ENCODE measurements around the gene RASSF5.

RASSF5 gene

DNA sequence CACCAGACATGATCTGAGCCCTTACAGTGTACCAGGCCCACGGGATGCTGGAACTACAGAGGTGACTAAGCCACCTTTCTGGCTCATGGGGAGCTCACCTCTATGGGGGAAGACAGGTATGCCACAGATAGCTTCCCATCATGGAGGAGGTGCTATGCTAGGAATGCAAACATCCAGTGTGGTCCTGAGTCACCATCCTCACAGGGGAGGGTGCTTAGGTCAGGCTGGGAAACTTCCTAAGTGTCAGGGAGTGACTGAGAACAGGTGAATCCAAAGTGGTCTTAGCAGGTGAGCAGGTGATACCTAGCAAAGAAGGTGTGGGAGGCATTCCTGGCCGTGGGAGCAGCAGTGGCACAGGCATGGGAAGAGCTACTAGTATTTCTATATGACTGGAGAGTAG lies 8.6 kb upstream of the RASSF5 start:
- DNase-seq, result no peak

- DNase-seq, result no peak
These were observed 7.3 kb upstream of the RASSF5 start for GRCh38 chr1:206500046-206500445.

GRCh38 chr1:206501881-206502280 lies 5.5 kb upstream of the RASSF5 start:
- DNase-seq, result no peak

DNA sequence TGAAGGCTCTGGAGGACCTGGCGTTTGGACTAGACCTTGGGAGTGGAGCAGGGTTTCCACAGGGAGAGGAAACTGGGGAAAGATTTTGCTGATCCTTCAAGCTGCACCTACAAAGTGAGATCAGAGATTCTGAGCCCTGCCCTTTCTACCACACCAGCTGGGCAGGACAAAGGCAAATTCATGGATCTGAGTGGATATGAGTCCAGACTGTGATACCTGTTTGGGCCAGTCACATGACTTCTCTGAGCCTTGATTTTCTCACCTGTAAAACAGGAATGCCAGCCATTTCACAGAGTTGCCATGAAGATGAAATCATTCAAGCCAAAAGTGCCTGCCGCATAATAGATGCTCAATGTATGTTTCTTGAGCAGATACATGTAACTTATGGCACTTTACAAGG lies 4.9 kb upstream of the RASSF5 start:
- no peak for DNase-seq

DNA sequence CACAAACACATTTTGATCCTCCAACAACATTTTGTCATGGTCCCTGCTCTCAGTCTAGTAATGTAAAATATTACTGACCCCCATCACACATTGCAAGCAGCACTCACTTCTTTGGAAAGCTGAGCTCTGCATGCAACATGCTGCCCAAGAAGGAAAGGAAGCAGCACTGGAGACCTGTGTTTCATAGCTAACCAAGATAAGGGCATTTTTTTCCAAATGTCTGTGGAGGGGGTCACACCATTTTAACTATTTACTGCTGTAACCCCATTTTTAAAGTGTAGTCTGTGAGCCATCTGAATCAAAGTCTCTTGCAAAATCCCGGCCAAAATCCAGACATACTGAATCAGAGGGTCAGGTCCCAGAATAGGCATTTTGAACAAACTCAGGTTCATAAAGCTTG lies 4.5 kb upstream of the RASSF5 start:
- DNase-seq, result no peak

GRCh38 chr1:206503591-206504362 lies 3.6 kb upstream of the RASSF5 start:
- peak in 2 of 14 donors; percentile 14 to 37 for DNase-seq

DNA sequence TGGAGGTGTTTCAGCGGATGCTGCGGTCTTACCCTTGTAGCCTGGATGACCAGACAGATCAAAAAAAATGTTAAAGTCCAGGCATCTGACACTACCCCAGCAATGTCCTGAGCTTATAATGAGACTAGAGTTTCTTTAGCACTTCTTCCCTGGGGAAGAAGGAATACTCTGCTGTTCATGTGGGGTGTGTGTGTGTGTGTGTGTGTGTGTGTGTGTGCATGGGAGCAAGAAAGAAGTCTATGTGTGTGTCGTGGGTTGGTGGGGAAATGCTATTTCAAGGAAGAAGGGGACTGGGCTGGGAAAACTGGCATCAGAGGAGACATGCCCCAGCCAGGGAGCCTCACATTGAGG lies 3.0 kb upstream of the RASSF5 start:
- DNase-seq, result no peak

DNA sequence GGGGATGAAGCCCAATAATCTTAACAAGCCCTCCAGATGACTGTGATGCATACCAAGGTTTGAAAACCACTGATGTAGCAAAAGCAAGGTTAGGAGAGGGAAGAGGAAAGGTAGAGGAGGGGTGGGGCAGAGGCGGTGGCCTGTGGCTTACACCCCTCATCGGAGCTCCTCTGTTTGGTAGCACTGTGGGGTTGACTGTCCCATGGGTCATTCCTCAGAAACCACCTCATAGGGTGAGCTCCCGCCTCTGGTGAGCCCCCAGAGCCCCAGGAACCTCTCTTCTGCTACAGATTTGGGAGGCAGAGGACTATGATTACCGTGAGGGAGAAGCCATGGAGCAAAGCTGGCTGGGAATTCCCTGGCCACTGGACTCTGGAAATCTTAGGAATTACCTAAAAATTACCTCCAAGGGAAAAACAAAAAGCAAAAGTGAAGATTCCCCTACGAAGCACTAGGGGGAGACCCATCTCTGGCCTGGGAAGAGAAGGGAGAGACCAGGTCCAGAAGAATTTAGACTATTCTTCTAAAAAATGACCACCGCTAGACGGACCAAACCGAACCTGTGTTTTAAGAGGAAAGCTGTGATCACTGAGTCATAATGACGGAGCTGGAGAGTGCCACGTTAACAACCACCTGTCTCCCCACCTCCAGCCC lies 1.5 kb upstream of the RASSF5 start:
- no peak for DNase-seq

GRCh38 chr1:206506405-206507283 lies 687 bp upstream of the RASSF5 start:
- DNase-seq, result no peak

DNA sequence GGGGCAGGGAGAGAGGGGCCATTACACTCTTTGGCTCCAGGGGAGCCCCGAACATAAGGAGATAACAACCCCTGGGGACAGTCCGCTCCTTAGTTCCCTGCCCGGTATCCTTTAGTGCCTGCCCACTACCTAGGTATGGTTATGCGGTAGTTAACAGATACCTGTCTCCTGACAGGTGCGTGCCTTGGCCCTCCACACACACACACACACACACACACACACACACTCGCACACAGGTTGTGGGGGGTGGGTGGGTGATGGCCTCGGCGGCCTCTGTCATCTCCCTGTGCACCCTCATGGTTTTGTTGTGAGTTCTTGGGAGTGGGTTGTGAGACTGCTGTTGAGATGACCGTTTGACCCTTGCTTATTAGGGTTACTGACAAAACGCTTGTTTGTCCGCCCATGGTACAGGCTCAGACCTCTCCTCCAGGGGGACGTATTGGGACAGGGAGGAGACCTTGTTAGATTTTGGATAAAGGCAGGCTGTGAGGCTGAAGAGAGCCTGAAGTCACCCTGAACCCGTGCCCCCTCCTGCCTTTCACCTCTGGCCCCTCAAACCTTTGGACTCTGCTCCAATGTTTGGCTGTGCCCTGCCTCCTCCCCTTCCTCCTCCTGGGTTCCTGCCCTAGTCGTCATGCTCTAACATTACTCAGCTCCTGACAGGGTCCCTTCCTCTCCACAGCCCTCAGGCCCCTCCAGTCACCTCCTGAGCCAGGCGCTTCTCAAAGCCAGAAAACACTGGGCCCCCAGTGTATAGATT lies 979 bp downstream of the RASSF5 start:
- no peak for DNase-seq

- DNase-seq, result no peak
These were observed 1.6 kb downstream of the RASSF5 start for GRCh38 chr1:206508956-206509355.

DNA sequence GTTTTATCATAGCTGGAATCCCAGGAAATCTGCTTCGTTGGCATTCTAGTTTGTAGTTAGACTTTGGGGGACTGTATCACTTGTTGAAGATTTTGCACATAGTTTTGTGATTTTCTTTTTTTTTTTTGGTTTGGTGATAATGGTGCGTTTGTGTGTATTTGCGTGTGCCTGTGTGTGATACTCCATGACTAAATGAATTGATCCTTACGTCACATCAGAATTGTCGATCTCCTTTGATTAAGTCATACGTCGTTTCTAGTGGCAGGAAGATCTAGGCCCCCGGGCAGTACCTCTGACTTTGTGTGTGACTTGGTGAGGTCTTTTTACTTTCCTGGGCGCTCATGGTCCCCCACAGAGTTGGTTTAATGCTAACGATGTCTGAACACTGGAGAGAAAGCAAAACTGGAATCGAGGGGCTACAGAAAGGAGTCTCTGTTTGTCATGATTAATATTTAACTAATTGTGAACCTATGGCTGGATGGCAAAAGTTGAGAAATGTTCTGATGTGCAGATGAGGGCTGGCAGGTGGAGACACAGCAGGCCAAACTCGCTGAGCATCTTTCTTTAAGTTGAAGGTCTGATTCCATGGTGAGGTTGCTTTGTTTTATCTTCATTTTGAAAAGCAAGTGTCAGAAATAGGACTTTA lies 2.4 kb downstream of the RASSF5 start:
- DNase-seq, result no peak

DNA sequence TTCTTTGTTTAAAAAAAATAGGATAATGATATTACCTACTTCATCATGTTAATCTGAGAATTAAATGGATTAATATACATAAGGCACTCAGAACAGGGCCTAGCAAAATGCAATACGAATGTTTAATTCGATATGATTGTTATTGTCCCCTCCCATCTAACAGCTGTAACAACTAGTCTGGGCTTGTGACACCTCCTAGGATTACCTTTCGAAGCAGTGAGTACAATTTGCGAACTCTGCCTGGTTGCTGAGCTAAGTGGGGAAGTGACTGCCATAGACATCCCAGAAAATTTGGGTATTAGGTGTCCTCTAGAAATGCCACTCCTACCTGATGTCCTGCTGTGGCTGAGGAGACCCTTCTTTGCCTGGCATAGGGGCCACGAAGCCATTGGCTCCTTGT lies 3.0 kb downstream of the RASSF5 start:
- DNase-seq, result no peak

GRCh38 chr1:206511362-206512057 lies 4.2 kb downstream of the RASSF5 start:
- DNase-seq, result no peak

DNA sequence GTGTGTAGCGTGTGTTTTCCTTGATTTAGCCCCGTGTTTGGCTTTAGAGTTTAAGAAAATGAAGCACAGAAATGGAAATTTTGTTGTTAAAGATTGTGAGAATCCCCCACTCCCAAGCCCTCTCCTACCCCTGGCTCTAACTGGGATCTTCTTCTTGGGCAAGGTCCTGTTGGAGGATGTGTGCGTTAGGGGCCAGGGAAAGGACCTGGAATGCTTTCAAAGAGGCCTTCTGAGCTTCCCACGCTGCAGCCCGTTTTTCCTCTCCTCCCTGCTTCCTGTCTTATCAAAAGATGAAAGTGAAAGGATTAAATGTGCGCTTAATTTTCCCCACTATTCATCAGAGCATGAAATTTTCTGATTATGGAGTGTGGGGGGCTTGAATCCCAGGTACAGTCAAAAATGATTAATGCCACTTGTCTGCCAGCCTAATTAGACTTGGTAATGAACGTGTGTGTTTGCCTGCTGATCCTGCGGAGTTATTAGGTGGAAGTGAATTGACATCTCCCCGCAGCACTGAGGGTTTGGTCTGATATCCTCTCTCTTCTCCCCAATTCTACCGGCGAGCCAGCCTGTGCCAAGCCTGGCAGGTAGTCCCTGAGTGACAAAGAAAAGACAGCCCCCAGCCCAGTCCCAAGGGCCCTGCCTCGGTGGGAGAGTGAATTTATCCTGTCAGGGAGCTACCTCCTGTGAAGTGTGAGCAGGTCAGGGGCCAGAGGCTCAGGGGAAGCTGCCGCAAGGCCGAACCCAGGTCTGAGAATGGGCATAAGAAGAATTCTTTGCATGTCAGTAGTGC lies 4.9 kb downstream of the RASSF5 start:
- DNase-seq, result no peak

DNA sequence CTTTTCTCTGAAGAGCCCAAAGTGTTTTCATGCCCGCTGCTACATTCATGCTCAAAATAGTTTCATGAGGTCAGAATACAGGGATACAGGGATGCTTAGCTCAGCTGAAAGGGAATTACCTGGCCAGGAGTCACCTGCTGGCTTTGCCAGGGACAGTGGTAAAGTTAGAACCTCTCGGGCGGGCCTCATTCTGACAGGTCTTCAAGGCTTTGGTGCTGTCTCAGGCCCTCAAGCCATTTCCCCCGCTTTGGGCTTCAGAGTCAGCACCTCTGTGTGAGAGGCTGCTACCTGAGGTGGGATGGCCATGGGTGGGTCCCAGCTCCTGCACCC lies 5.5 kb downstream of the RASSF5 start:
- no peak for DNase-seq

GRCh38 chr1:206513312-206514111 lies 6.2 kb downstream of the RASSF5 start:
- peak in 1 of 14 donors; percentile 29 for DNase-seq

DNA sequence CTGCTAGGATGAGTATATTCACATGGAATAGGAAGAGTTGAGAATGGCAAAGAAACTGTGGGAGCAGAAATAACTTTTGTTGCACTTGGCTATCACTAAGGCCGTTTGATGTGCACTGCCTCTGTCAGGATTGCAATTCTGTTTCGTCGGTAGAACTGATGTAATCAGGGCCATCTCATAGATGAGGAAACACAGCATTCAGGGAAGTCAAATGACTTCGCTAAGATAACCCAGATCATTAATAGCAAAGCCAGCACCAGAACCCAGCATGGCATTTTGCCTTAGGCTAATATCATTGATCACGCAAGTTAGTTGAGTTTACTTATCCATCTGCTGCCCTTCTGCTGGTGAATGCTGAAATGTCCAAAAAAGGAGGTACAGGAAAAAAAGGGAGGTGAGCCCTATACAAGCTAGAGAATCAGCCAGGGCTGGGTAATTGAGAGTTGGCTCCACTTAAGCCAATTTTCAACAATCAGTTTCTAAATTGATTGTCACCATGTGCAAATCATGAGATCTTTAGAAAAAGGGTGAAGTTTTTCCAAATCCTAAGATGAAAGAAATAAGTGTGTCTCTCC lies 7.6 kb downstream of the RASSF5 start:
- no peak for DNase-seq

GRCh38 chr1:206516728-206516990 lies 9.3 kb downstream of the RASSF5 start:
- no peak for DNase-seq

DNA sequence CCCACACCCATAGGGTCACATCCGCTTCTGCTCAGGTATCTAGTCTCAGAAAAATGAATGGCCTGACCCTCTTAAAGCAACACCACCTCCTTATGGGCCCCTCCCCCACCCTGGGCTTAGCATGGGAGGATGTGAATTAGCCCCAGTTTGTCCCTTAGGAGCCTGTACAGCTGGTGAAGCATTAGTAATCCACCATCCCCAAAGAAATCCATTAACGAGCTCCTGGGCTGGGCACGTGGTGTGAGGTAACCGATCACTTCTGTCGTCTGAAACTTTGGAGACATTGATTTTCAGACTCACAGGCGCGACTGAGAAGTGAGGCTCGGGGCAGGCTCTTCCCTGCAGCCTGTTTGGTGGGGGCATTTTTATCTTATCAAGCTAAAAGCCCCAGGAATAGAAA lies 10.5 kb downstream of the RASSF5 start:
- DNase-seq, result no peak

Measured in C1 segment of cervical spinal cord (tissue), 14 donors.